Measurements from ENCODE around the gene NHLH1. TPM values are rescaled to one million over a fixed set of nuclear protein-coding genes. Genes with fewer than 3 reads are reported as not detected.

The NHLH1 gene
- total and polyA plus RNA-seq, 2 donors (not counting 1 experiment from before 2014, with no cell fraction given): 0.27 to 0.39 TPM

- ATAC-seq (ENCODE audit: low read depth) (no peak), DNase-seq (no peak)
- Mint-ChIP-seq H3K27ac (no peak overlapping the region), H3K9me3 (ENCODE audit: insufficient read depth) (no peaks in the 10 kb centered on the region), H3K4me1 (no peaks in the 10 kb centered on the region), H3K4me3 (no peak overlapping the region), H3K27me3 (no peaks in the 10 kb centered on the region)
- no peaks in the 10 kb centered on the region for H3K4me1 ChIP-seq (ENCODE audit: control insufficient read depth in 2 of 2, insufficient read depth in 2 of 2, low read length in 2 of 2)
- no CpG with 5 or more reads among the region's 8 CpGs for WGBS (ENCODE audit: insufficient coverage)
- H4K20me1 ChIP-seq (ENCODE audit: control insufficient read depth, insufficient read depth, low read length, poor library complexity, severe bottlenecking): no peaks in the 10 kb centered on the region
- peaks cover 1 to 89% of the 10 kb centered on the region in 2 experiments for H3K36me3 ChIP-seq (replicated peaks in 1 of 2; ENCODE audit: control extremely low read depth in 1 of 2, control insufficient read depth in 1 of 2, extremely low read depth in 1 of 2, insufficient read depth in 2 of 2, low read length in 1 of 2)
- H3K4me2 ChIP-seq (replicated peaks; ENCODE audit: low read depth, low read length, poor library complexity, severe bottlenecking): no peak overlapping the region
- TF ChIP-seq CTCF (IDR thresholded peaks at IDR 0.05) (no peak), EZH2 (IDR thresholded peaks at IDR 0.05; ENCODE audit: borderline replicate concordance, insufficient read depth, low read depth, low read length, poor library complexity, severe bottlenecking) (no peak)
- POLR2A ChIA-PET: no interaction called here
- H3K4me3 ChIP-seq (ENCODE audit: control extremely low read depth in 1 of 5, extremely low read depth in 1 of 5, insufficient read depth in 1 of 5, low read depth in 2 of 5, low read length in 4 of 5): no peak overlapping the region
- H3K9ac ChIP-seq (ENCODE audit: low read length): no peak overlapping the region
- intact Hi-C loops (cut with micrococcal nuclease): no loop called here
- no peaks in the 10 kb centered on the region for H3K9me3 ChIP-seq (ENCODE audit: control extremely low read depth in 1 of 3, control insufficient read depth in 2 of 3, insufficient read depth in 1 of 3, low read length in 2 of 3)
- CTCF ChIA-PET: interaction anchor here (0.5 to 3.3 kb wide), 5 partner anchors 12 to 243 kb away, joined by 3 to 15 read pairs (median 5); no protein-coding TSS in a partner anchor
- H3K27me3 ChIP-seq (replicated peaks in 1 of 4; ENCODE audit: control extremely low read depth in 1 of 4, control insufficient read depth in 3 of 4, insufficient read depth in 4 of 4, low read length in 3 of 4): no peaks in the 10 kb centered on the region
- no peaks in the 10 kb centered on the region for H3K79me2 ChIP-seq (ENCODE audit: control insufficient read depth, insufficient read depth, low read length)
- H3K27ac ChIP-seq (ENCODE audit: low read length in 2 of 2): no peak overlapping the region
- H2AFZ ChIP-seq (ENCODE audit: insufficient read depth, low read depth, low read length, poor library complexity, severe bottlenecking): no peak overlapping the region
Observed at GRCh38 chr1:160328184-160328583, 38.7 kb upstream of the NHLH1 start.

GRCh38 chr1:160330119-160330518 lies 36.8 kb upstream of the NHLH1 start:
- H3K27ac Mint-ChIP-seq: no peak overlapping the region

More at GRCh38 chr1:160330119-160330518, 36.8 kb upstream of the NHLH1 start:
- no peak overlapping the region for H3K4me3 Mint-ChIP-seq
- Histone ChIP-seq H3K36me3 (replicated peaks in 1 of 2; ENCODE audit: control extremely low read depth in 1 of 2, control insufficient read depth in 1 of 2, extremely low read depth in 1 of 2, insufficient read depth in 2 of 2, low read length in 1 of 2) (peaks cover 6 to 94% of the 10 kb centered on the region in 2 experiments), H4K20me1 (ENCODE audit: control insufficient read depth, insufficient read depth, low read length, poor library complexity, severe bottlenecking) (no peaks in the 10 kb centered on the region), H3K4me2 (replicated peaks; ENCODE audit: low read depth, low read length, poor library complexity, severe bottlenecking) (no peak overlapping the region), H3K9ac (ENCODE audit: low read length) (no peak overlapping the region), H2AFZ (ENCODE audit: insufficient read depth, low read depth, low read length, poor library complexity, severe bottlenecking) (no peak overlapping the region), H3K4me1 (ENCODE audit: control insufficient read depth in 2 of 2, insufficient read depth in 2 of 2, low read length in 2 of 2) (no peaks in the 10 kb centered on the region), H3K27me3 (replicated peaks in 1 of 4; ENCODE audit: control extremely low read depth in 1 of 4, control insufficient read depth in 3 of 4, insufficient read depth in 4 of 4, low read length in 3 of 4) (no peaks in the 10 kb centered on the region), H3K27ac (ENCODE audit: low read length in 2 of 2) (no peak overlapping the region), H3K4me3 (ENCODE audit: control extremely low read depth in 1 of 5, extremely low read depth in 1 of 5, insufficient read depth in 1 of 5, low read depth in 2 of 5, low read length in 4 of 5) (no peak overlapping the region), H3K9me3 (ENCODE audit: control extremely low read depth in 1 of 3, control insufficient read depth in 2 of 3, insufficient read depth in 1 of 3, low read length in 2 of 3) (no peaks in the 10 kb centered on the region), H3K79me2 (ENCODE audit: control insufficient read depth, insufficient read depth, low read length) (no peaks in the 10 kb centered on the region)
- no peak for TF ChIP-seq EZH2 (IDR thresholded peaks at IDR 0.05; ENCODE audit: borderline replicate concordance, insufficient read depth, low read depth, low read length, poor library complexity, severe bottlenecking)
- no peak for TF ChIP-seq CTCF (IDR thresholded peaks at IDR 0.05)
- H3K27me3 Mint-ChIP-seq: no peaks in the 10 kb centered on the region
- no peaks in the 10 kb centered on the region for H3K9me3 Mint-ChIP-seq (ENCODE audit: insufficient read depth)
- ChIA-PET CTCF (interaction anchor here (1.2 to 3.3 kb wide), 2 partner anchors 38 to 277 kb away, joined by 3 to 15 read pairs; no protein-coding TSS in a partner anchor), POLR2A (no interaction called here)
- no peak for DNase-seq
- H3K4me1 Mint-ChIP-seq: no peaks in the 10 kb centered on the region
- no peak for ATAC-seq (ENCODE audit: low read depth)
- intact Hi-C loops (cut with micrococcal nuclease): no loop called here

Measured in B cell (primary cell).